Gastroesophageal sphincter (tissue), 3 donors: ENCODE measurements around the gene KRTAP5-11.

Experiments used
- CTCF ChIP-seq, 4 experiments: fragments of 200-600 bp in 2 of 4; fragments of 450-650 bp in 2 of 4; sonication (generic) in 1 of 4; IDR thresholded peaks; one replicate each; pipeline ENCODE4 v1.5.1; 2017 to 2019; ENCODE audit warnings: antibody characterized with exemption in 4 of 4, mild to moderate bottlenecking in 2 of 4, moderate library complexity in 2 of 4
- EP300 ChIP-seq: sonication (generic); formaldehyde crosslinking; IDR thresholded peaks from one replicate; pipeline ENCODE4 v1.6.1; 2017; ENCODE audit warnings: antibody characterized with exemption, mild to moderate bottlenecking
- POLR2A ChIP-seq, 2 donors: fragments of 450-650 bp; IDR thresholded peaks; one replicate each; pipeline ENCODE4 v1.6.1; 2017; ENCODE audit warnings: antibody characterized with exemption in 2 of 2, mild to moderate bottlenecking in 2 of 2, moderate library complexity in 1 of 2

GRCh38 chr11:71535825-71536224 is 46.9 kb downstream of the KRTAP5-11 start:
- no peak for TF ChIP-seq CTCF (IDR thresholded peaks at IDR 0.05)
- no peak for TF ChIP-seq POLR2A (IDR thresholded peaks at IDR 0.05)
- no peak for TF ChIP-seq EP300
